Body of pancreas (tissue), 4 donors: ENCODE data around the gene LRRC4. TPM values are rescaled to one million over a fixed set of nuclear protein-coding genes. Genes with fewer than 3 reads are reported as not detected.

Source experiments
- ATAC-seq: fragments of 150-250 bp; one replicate; pipeline ENCODE4 v1.9.1; 2016
- DNase-seq, 4 donors: peaks; one replicate each; pipeline ENCODE4 v3.0.0-alpha.2; 2019
- H3K27ac ChIP-seq, 4 donors: fragments of 200-600 bp; sonication (generic); 1 replicate in 3 of 4; 2 replicates in 1 of 4; pipeline versions ENCODE4 v1.5.1 to v1.6.1; 2016 to 2019; ENCODE audit warnings: mild to moderate bottlenecking in 1 of 4, mixed read lengths in 1 of 4, moderate library complexity in 1 of 4
- H3K27me3 ChIP-seq, 2 donors: fragments of 200-600 bp; sonication (generic); one replicate each; pipeline ENCODE4 v1.6.0; 2016; ENCODE audit warnings: mild to moderate bottlenecking in 1 of 2
- H3K36me3 ChIP-seq, 2 donors: fragments of 200-600 bp; sonication (generic); replicated peaks in 1 of 2; 2 replicates each; pipeline ENCODE4 v1.5.1; 2016; ENCODE audit warnings: low read depth in 2 of 2; ENCODE audit not compliant: insufficient read depth in 1 of 2
- H3K4me1 ChIP-seq: fragments of 200-600 bp; sonication (generic); one replicate; pipeline ENCODE4 v1.6.0; 2016
- H3K4me3 ChIP-seq, 2 donors: fragments of 200-600 bp; sonication (generic); 1 replicate in 1 of 2; 2 replicates in 1 of 2; pipeline ENCODE4 v1.5.1; 2016 to 2019
- H3K9me3 ChIP-seq, 3 donors: fragments of 200-600 bp; sonication (generic); 1 replicate in 2 of 3; 2 replicates in 1 of 3; pipeline ENCODE4 v1.5.1; 2016
- POLR2A ChIP-seq, 3 donors: fragments of 450-650 bp; IDR thresholded peaks; one replicate each; pipeline ENCODE4 v1.6.1; 2016; ENCODE audit warnings: antibody characterized with exemption in 3 of 3, mild to moderate bottlenecking in 2 of 3
- WGBS, 2 donors: methylation state at CpG; one replicate each; pipeline ENCODE4 v1.1.5; 2017; 5-methylcytosine and 5-hydroxymethylcytosine counted together
- intact Hi-C: fragments of 100-400 bp; cut with DNase I; formaldehyde crosslinking; loops from one replicate; pipeline ENCODE4 v1.15.1; 2023
- total RNA-seq, 2 donors: library from RNA; depleted of rRNA; stranded (reverse); fragments of >200 nt; gene quantifications; one replicate each; pipeline ENCODE4 v1.1.0, GENCODE V29; 2016
- TF ChIP-seq, protein P1 (sequence below), 7 experiments: fragments of 450-650 bp in 4 of 7; fragments of 200-600 bp in 3 of 7; sonication (generic) in 3 of 7; IDR thresholded peaks; one replicate each; pipeline ENCODE4 v1.5.1; 2016 to 2019; ENCODE audit warnings: antibody characterized with exemption in 7 of 7

Gene LRRC4
- total RNA-seq, 2 donors from 2014 or later = under 0.01 to 0.33 TPM

- WGBS, 2 donors = 68 to 90% methylated on average over 1 of the region's 1 CpG
- TF ChIP-seq, protein P1, sequence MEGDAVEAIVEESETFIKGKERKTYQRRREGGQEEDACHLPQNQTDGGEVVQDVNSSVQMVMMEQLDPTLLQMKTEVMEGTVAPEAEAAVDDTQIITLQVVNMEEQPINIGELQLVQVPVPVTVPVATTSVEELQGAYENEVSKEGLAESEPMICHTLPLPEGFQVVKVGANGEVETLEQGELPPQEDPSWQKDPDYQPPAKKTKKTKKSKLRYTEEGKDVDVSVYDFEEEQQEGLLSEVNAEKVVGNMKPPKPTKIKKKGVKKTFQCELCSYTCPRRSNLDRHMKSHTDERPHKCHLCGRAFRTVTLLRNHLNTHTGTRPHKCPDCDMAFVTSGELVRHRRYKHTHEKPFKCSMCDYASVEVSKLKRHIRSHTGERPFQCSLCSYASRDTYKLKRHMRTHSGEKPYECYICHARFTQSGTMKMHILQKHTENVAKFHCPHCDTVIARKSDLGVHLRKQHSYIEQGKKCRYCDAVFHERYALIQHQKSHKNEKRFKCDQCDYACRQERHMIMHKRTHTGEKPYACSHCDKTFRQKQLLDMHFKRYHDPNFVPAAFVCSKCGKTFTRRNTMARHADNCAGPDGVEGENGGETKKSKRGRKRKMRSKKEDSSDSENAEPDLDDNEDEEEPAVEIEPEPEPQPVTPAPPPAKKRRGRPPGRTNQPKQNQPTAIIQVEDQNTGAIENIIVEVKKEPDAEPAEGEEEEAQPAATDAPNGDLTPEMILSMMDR (IDR thresholded peaks at IDR 0.05) = no peak
Measured at GRCh38 chr7:127980901-127981300, 50.3 kb downstream of the LRRC4 start.

GRCh38 chr7:127979728-127980126 is 51.5 kb downstream of the LRRC4 start:
- no peak overlapping the region for H3K27ac ChIP-seq

More at GRCh38 chr7:127980901-127981300, 50.3 kb downstream of the LRRC4 start:
- H3K4me3 ChIP-seq = no peak overlapping the region
- DNase-seq (no peak), ATAC-seq (no peak)
- H3K4me1 ChIP-seq = peaks cover 21% of the 10 kb centered on the region
- H3K27me3 ChIP-seq = no peaks in the 10 kb centered on the region
- H3K9me3 ChIP-seq = peaks cover 0 to 3% (median 0%) of the 10 kb centered on the region in 3 donors
- no peak overlapping the region for H3K27ac ChIP-seq
- H3K36me3 ChIP-seq = peaks cover 0 to 2% of the 10 kb centered on the region in 2 donors
- intact Hi-C loops = no loop called here

DNA sequence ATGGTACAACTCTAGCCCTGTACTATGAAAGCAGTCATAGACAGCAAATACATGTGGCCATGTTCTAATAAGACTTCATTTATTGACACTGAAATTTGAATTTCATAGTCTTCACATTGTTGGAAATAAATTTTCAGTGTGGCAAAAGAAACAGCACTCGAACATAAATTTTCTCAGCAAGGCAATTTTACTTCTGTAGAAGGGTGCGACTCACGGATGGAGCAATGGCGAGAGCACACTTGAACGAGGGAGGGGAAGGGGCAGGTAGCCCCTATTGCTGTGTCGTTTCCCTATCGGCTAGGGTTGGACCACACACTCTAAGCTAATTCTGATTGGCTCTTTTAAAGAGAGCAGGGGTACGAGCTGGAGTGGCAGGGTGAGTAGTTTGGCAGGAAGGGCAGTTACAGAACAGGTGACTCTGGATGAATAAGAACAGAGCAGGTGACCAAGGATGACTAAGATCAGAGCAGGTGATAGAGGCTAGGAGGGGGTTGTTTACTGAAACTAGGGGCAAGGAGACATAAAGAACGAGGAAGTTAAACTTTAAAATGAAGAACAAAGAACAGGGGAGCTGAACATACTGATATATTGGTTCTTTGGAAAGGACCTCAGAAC is 52.0 kb downstream of the LRRC4 start:
- DNase-seq (no peak), ATAC-seq (no peak)
- Histone ChIP-seq H3K4me1 (peaks cover 6% of the 10 kb centered on the region), H3K9me3 (peaks cover 0 to 3% (median 0%) of the 10 kb centered on the region in 3 donors), H3K27ac (no peak overlapping the region), H3K36me3 (peaks cover 0 to 2% of the 10 kb centered on the region in 2 donors), H3K4me3 (no peak overlapping the region), H3K27me3 (no peaks in the 10 kb centered on the region)
- TF ChIP-seq POLR2A (IDR thresholded peaks at IDR 0.05) = no peak
- TF ChIP-seq, protein P1 (IDR thresholded peaks at IDR 0.05) = no peak
- WGBS, 2 donors = 94% methylated on average over 9 of the region's 9 CpGs
- intact Hi-C loops = no loop called here

More at GRCh38 chr7:127979728-127980126, 51.5 kb downstream of the LRRC4 start:
- intact Hi-C loops = no loop called here
- Histone ChIP-seq H3K27me3 (no peaks in the 10 kb centered on the region), H3K9me3 (peaks cover 0 to 3% (median 0%) of the 10 kb centered on the region in 3 donors), H3K36me3 (peaks cover 0 to 2% of the 10 kb centered on the region in 2 donors), H3K4me3 (no peak overlapping the region), H3K4me1 (peaks cover 11% of the 10 kb centered on the region)
- DNase-seq (no peak), ATAC-seq (no peak)
- no peak for TF ChIP-seq POLR2A (IDR thresholded peaks at IDR 0.05)
- TF ChIP-seq, protein P1 (IDR thresholded peaks at IDR 0.05) = no peak

- TF ChIP-seq, protein P1 (IDR thresholded peaks at IDR 0.05) = no peak
- TF ChIP-seq POLR2A (IDR thresholded peaks at IDR 0.05) = no peak
- intact Hi-C loops = no loop called here
- H3K36me3 ChIP-seq = peaks cover 0 to 2% of the 10 kb centered on the region in 2 donors
- 98 to 100% methylated on average over 4 of the region's 4 CpGs for WGBS, 2 donors
- H3K27ac ChIP-seq = no peak overlapping the region
- H3K4me1 ChIP-seq = no peaks in the 10 kb centered on the region
- peaks cover 0 to 3% (median 0%) of the 10 kb centered on the region in 3 donors for H3K9me3 ChIP-seq
- no peak overlapping the region for H3K4me3 ChIP-seq
- H3K27me3 ChIP-seq = no peaks in the 10 kb centered on the region
- no peak for DNase-seq
- ATAC-seq = no peak
Measured at GRCh38 chr7:127978421-127978820, 52.8 kb downstream of the LRRC4 start.

Other genes starting within 250 kb of the LRRC4 start
- 10 to 100 TPM in 1 of 2 donors, 1 to 10 TPM in 1; 1.8 to 72.8 TPM for gene LEP, start 209.8 kb upstream of the LRRC4 start, total RNA-seq